Keratinocyte (primary cell): ENCODE results near the gene SLC38A8. TPM values are rescaled to one million over a fixed set of nuclear protein-coding genes. Genes with fewer than 3 reads are reported as not detected.

Experiments used
- DNase-seq: peaks from one replicate; pipeline ENCODE4 v3.0.0-alpha.2; 2011; ENCODE audit warnings: low read depth, missing footprints, low spot score
- FAIRE-seq: peaks from 2 replicates; lab custom pipeline; 2011; peaks lifted over from hg19 to GRCh38; lab: Jason Lieb, UNC
- H2AFZ ChIP-seq: 2 replicates; pipeline ENCODE4 v1.6.0; 2012; ENCODE audit warnings: low read length, control low read depth, inconsistent platforms; ENCODE audit not compliant: control insufficient read depth
- H3K27ac ChIP-seq: 2 replicates; pipeline ENCODE4 v1.5.1; 2011; ENCODE audit warnings: low read length; ENCODE audit not compliant: control insufficient read depth, insufficient read depth
- H3K27me3 ChIP-seq: 3 replicates; pipeline ENCODE4 v1.6.0; 2011; ENCODE audit warnings: low read length; ENCODE audit not compliant: control insufficient read depth, insufficient read depth; ENCODE audit errors: extremely low read depth
- H3K36me3 ChIP-seq, 2 experiments: 2 replicates in 1 of 2; 3 replicates in 1 of 2; pipeline ENCODE4 v1.5.1; 2011; ENCODE audit warnings: low read length in 2 of 2, mild to moderate bottlenecking in 1 of 2; ENCODE audit not compliant: control insufficient read depth in 2 of 2, insufficient read depth in 2 of 2; ENCODE audit errors: extremely low read depth in 1 of 2
- H3K4me1 ChIP-seq: 3 replicates; pipeline ENCODE4 v1.5.1; 2011; ENCODE audit warnings: low read length; ENCODE audit not compliant: control insufficient read depth, insufficient read depth; ENCODE audit errors: extremely low read depth
- H3K4me2 ChIP-seq: 3 replicates; pipeline ENCODE4 v1.6.0; 2011; ENCODE audit warnings: low read depth, low read length; ENCODE audit not compliant: control insufficient read depth, insufficient read depth; ENCODE audit errors: extremely low read depth
- H3K4me3 ChIP-seq, 3 experiments: fragments of 200-600 bp in 1 of 3; sonication (generic) in 1 of 3; 2 replicates in 2 of 3; 3 replicates in 1 of 3; pipeline ENCODE4 v1.5.1; 2011 to 2016; ENCODE audit warnings: low read length in 3 of 3, mild to moderate bottlenecking in 3 of 3, control low read depth in 2 of 3, inconsistent platforms in 1 of 3, low read depth in 1 of 3, mixed read lengths in 1 of 3, mixed run types in 1 of 3, moderate library complexity in 1 of 3; ENCODE audit not compliant: control insufficient read depth in 2 of 3, insufficient read depth in 2 of 3; ENCODE audit errors: extremely low read depth in 1 of 3
- H3K79me2 ChIP-seq: 2 replicates; pipeline ENCODE4 v1.6.0; 2012; ENCODE audit warnings: low read length; ENCODE audit not compliant: control insufficient read depth, insufficient read depth
- H3K9ac ChIP-seq: 3 replicates; pipeline ENCODE4 v1.6.0; 2011; ENCODE audit warnings: low read length; ENCODE audit not compliant: control insufficient read depth, insufficient read depth; ENCODE audit errors: extremely low read depth
- H3K9me1 ChIP-seq: 3 replicates; pipeline ENCODE4 v1.6.0; 2011; ENCODE audit warnings: low read length; ENCODE audit not compliant: control insufficient read depth, insufficient read depth; ENCODE audit errors: extremely low read depth
- H3K9me3 ChIP-seq: 2 replicates; pipeline ENCODE4 v1.5.1; 2012; ENCODE audit warnings: low read depth, low read length; ENCODE audit not compliant: control insufficient read depth
- H4K20me1 ChIP-seq: 3 replicates; pipeline ENCODE4 v1.6.0; 2011; ENCODE audit warnings: low read length; ENCODE audit not compliant: control insufficient read depth, insufficient read depth; ENCODE audit errors: extremely low read depth
- CTCF ChIP-seq, 3 experiments: IDR thresholded peaks in 1 of 3; conservative IDR thresholded peaks in 1 of 3; optimal IDR thresholded peaks in 1 of 3; 2 replicates in 2 of 3; 3 replicates in 1 of 3; pipeline versions ENCODE3 to v1.5.1; 2011; ENCODE audit warnings: low read length in 3 of 3, mild to moderate bottlenecking in 3 of 3, moderate library complexity in 2 of 3, control low read depth in 1 of 3, inconsistent platforms in 1 of 3; ENCODE audit not compliant: insufficient read depth in 2 of 3; ENCODE audit errors: extremely low read depth in 1 of 3
- EZH2 ChIP-seq: IDR thresholded peaks from one replicate; pipeline ENCODE4 v1.6.1; 2012; ENCODE audit warnings: inconsistent platforms, mild to moderate bottlenecking, low read length, moderate library complexity
- dilution Hi-C: fragments of 300-500 bp; cut with MboI; formaldehyde crosslinking; loops from one replicate; pipeline ENCODE4 v1.7.0; 2020; ENCODE audit warnings: low sequenced_read_pairs; ENCODE audit not compliant: extremely low pct_ligation_motif_present
- polyA plus RNA-seq, 5 experiments: library from polyadenylated mRNA; depleted of rRNA in 3 of 5; stranded (reverse) in 3 of 5; stranded (forward) in 1 of 5; unstranded in 1 of 5; fragments of >200 nt; gene quantifications; 1 replicate in 1 of 5; 2 replicates in 3 of 5; 3 replicates in 1 of 5; pipeline versions ENCODE4 v1.2.1 to v1.2.3, GENCODE V29; 2011 to 2012; ENCODE audit warnings: missing spikeins in 2 of 5, low read depth in 1 of 5, low replicate concordance in 1 of 5

Gene SLC38A8
- polyA plus RNA-seq, 1 donor (not counting 4 experiments of a cell fraction or from before 2014, with no cell fraction given) = not detected

DNA sequence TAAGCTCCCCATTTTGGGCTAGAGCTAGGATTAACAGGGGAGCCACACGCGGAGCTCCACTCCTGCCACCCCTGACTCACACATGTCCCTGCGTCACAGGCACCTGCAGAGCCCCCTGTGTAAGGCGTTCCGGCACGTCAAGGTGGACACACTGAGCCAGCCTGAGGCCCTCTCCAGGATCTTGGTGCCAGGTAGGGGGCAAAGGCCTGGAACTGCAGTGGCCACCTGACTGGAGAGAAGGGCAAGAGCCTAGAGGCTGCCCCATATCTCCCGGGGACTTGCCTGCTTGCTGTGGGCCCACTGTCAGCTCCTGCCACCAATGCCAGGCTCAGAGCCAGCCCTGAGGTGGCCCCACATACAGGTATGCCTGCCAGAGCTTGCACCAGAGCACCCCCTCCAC is 40.9 kb downstream of the SLC38A8 start:
- Histone ChIP-seq H3K79me2 (no peaks in the 10 kb centered on the region), H3K4me2 (no peak overlapping the region), H3K9me1 (no peaks in the 10 kb centered on the region), H3K27ac (no peak overlapping the region), H3K9me3 (no peaks in the 10 kb centered on the region), H3K36me3 (no peaks in the 10 kb centered on the region), H3K27me3 (peaks cover 24% of the 10 kb centered on the region), H3K4me3 (no peak overlapping the region), H3K4me1 (no peaks in the 10 kb centered on the region), H3K9ac (no peak overlapping the region), H2AFZ (no peak overlapping the region), H4K20me1 (no peaks in the 10 kb centered on the region)
- DNase-seq = no peak
- TF ChIP-seq CTCF (optimal IDR thresholded peaks at IDR 0.05 in 1 of 3, IDR thresholded peaks at IDR 0.05 in 1 of 3, conservative IDR thresholded peaks at IDR 0.05 in 1 of 3; ENCODE audit: extremely low read depth in 1 of 3, insufficient read depth in 2 of 3, low read length in 3 of 3) = no peak
- TF ChIP-seq EZH2 = no peak
- dilution Hi-C loops = no loop called here
- no peak for FAIRE-seq

DNA sequence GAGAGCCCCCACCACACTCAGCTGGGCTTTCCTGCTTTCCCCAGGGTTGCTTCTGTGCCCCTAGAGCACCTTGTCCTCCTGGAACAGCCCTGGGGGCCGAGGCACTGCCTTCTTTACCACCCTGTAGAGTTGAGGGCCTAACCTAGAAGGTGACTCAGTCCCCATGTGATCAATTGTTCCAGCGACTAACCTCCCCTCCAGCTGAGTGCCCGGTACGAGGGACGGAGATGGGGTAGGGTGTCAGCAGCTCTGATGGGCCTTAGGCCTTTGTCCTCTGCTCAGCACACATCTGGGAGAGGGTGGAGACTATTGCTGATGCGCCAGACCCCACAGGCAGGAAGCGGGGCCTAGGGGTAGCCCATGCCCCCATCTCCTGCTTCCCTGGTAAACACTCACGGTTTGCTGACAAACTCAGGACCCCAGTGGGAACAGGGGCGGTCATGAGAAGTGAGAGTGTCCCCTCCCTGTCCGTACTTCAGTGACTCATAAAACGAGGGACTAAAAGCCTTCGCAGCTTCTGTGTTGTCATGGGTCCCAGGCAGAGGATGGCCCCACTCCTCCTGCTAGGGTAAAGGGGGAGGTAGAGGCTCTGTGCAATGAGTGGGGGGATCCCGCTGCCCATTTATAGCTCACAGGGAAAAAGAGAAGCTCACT is 41.5 kb downstream of the SLC38A8 start:
- Histone ChIP-seq H3K9me3 (no peaks in the 10 kb centered on the region), H3K27ac (no peak overlapping the region), H3K4me1 (no peaks in the 10 kb centered on the region), H3K4me3 (no peak overlapping the region), H4K20me1 (no peaks in the 10 kb centered on the region), H3K4me2 (no peak overlapping the region), H3K36me3 (no peaks in the 10 kb centered on the region), H2AFZ (no peak overlapping the region), H3K9me1 (no peaks in the 10 kb centered on the region), H3K79me2 (no peaks in the 10 kb centered on the region), H3K9ac (no peak overlapping the region), H3K27me3 (peaks cover 24% of the 10 kb centered on the region)
- DNase-seq = no peak
- no peak for FAIRE-seq
- dilution Hi-C loops = no loop called here
- TF ChIP-seq CTCF (optimal IDR thresholded peaks at IDR 0.05 in 1 of 3, IDR thresholded peaks at IDR 0.05 in 1 of 3, conservative IDR thresholded peaks at IDR 0.05 in 1 of 3; ENCODE audit: extremely low read depth in 1 of 3, insufficient read depth in 2 of 3, low read length in 3 of 3) (no peak), EZH2 (no peak)
